ENCODE data around the gene RFTN2. TPM values are rescaled to one million over a fixed set of nuclear protein-coding genes. Genes with fewer than 3 reads are reported as not detected.

The RFTN2 gene
- total and polyA plus RNA-seq, 2 of the 13 experiments (the other 11 are each of a cell fraction or from before 2014, with no cell fraction given): not detected

- no peak for TF ChIP-seq HMGXB4 (CRISPR knock-in tag; IDR thresholded peaks at IDR 0.05; ENCODE audit: borderline replicate concordance in 1 of 2, low read depth in 1 of 2)
- TF ChIP-seq ZEB1 (IDR thresholded peaks at IDR 0.05; ENCODE audit: insufficient replicate concordance, low read depth): no peak
- TF ChIP-seq RNF219 (CRISPR knock-in tag; IDR thresholded peaks at IDR 0.05): no peak
- TF ChIP-seq MED1 (CRISPR knock-in tag; IDR thresholded peaks at IDR 0.05): 0 out of 2 replicates have a peak, but pooled peaks have one; percentile 26
- 0 out of 2 replicates have a peak, but pooled peaks have one; percentile 53 for TF ChIP-seq ARID2 (CRISPR knock-in tag; IDR thresholded peaks at IDR 0.05; ENCODE audit: borderline replicate concordance)
- no peak; the same call in 1 of the 2 replicates for TF ChIP-seq ZNF891 (CRISPR knock-in tag; IDR thresholded peaks at IDR 0.05)
- TF ChIP-seq MXD1 (CRISPR knock-in tag; IDR thresholded peaks at IDR 0.05): 0 out of 2 replicates have a peak, but pooled peaks have one; percentile 42
- 0 out of 2 replicates have a peak, but pooled peaks have one; percentile 8 for TF ChIP-seq ZMYM4 (CRISPR knock-in tag; IDR thresholded peaks at IDR 0.05)
- TF ChIP-seq HNRNPUL1 (IDR thresholded peaks at IDR 0.05; ENCODE audit: low read depth, low read length): no peak
- TF ChIP-seq ZSCAN22 (CRISPR knock-in tag; IDR thresholded peaks at IDR 0.05): no peak
- TF ChIP-seq PAXIP1 (CRISPR knock-in tag; conservative IDR thresholded peaks at IDR 0.05): peak; percentile 10; the same call in 1 of the 2 replicates
- no peak for TF ChIP-seq MYNN (CRISPR knock-in tag; IDR thresholded peaks at IDR 0.05; ENCODE audit: low read depth)
- TF ChIP-seq ZSCAN5A (CRISPR knock-in tag; IDR thresholded peaks at IDR 0.05; ENCODE audit: borderline replicate concordance): no peak
- TF ChIP-seq ZNF431 (CRISPR knock-in tag; IDR thresholded peaks at IDR 0.05; ENCODE audit: borderline replicate concordance, low read depth): peak; percentile 61; the same call in 1 of the 2 replicates
- no peak for TF ChIP-seq ZFYVE20 (CRISPR knock-in tag; IDR thresholded peaks at IDR 0.05; ENCODE audit: borderline replicate concordance, low read depth)
Observed at GRCh38 chr2:197705912-197706838, 30.8 kb upstream of the RFTN2 start (continued).

Data from HepG2 (cell line).